ENCODE results near the gene GPR85. TPM values are rescaled to one million over a fixed set of nuclear protein-coding genes. Genes with fewer than 3 reads are reported as not detected.

Gene GPR85
- not detected in 5 replicates for total RNA-seq (2022; extraction: Qiagen RNA extraction; ENCODE audit: low read depth)

GRCh38 chr7:113086431-113086888, at the start of gene GPR85:
GPR85 (minus strand) TSS chr7:113086827; CDS start chr7:113084721, 2,106 bp downstream.

GRCh38 chr7:113118074-113118959, 31.7 kb upstream of the GPR85 start, which contains the start of gene SMIM30:
SMIM30 (minus strand) TSS chr7:113118554; CDS start chr7:113117578, 976 bp downstream.

Other genes starting within 250 kb of the GPR85 start
- gene SMIM30, start 31.7 kb upstream of the GPR85 start, total RNA-seq (2022; extraction: Qiagen RNA extraction; ENCODE audit: low read depth), result 30.0 to 38.7 TPM (median 34.9 TPM) in 5 replicates

All from A549 treated with DMSO at 1 μM for 4 hours (cell line).